BLaER1 treated with 17β-estradiol and CSF1 and Interleukin-3, amounts not matched to agents 10 nM and 100 nM (cell line): ENCODE results near the gene CBX3.
A peak's percentile ranks its signal among the peaks of the same experiment; 100 is the strongest.

Experiments
- H3K27ac ChIP-seq, 11 experiments: shearing (Covaris generic); formaldehyde crosslinking; 2 replicates each; pipeline ENCODE4 v1.8.1; 2022
- H3K27me3 ChIP-seq, 11 experiments: shearing (Covaris generic); formaldehyde crosslinking; 2 replicates each; pipeline ENCODE4 v1.8.1; 2022
- H3K36me3 ChIP-seq, 11 experiments: shearing (Covaris generic); formaldehyde crosslinking; 2 replicates each; pipeline ENCODE4 v1.8.1; 2022
- H3K4me1 ChIP-seq, 10 experiments: shearing (Covaris generic); formaldehyde crosslinking; 2 replicates each; pipeline ENCODE4 v1.8.1; 2022
- H3K4me2 ChIP-seq, 11 experiments: shearing (Covaris generic); formaldehyde crosslinking; 2 replicates each; pipeline ENCODE4 v1.8.1; 2022
- H3K4me3 ChIP-seq, 10 experiments: shearing (Covaris generic); formaldehyde crosslinking; 2 replicates each; pipeline ENCODE4 v1.8.1; 2022
- H3K9ac ChIP-seq, 11 experiments: shearing (Covaris generic); formaldehyde crosslinking; 2 replicates each; pipeline ENCODE4 v1.8.1; 2022
- H3K9me3 ChIP-seq, 11 experiments: shearing (Covaris generic); formaldehyde crosslinking; replicated peaks in 1 of 11; 2 replicates each; pipeline ENCODE4 v1.8.1; 2022
- H4K20me1 ChIP-seq, 11 experiments: shearing (Covaris generic); formaldehyde crosslinking; 2 replicates each; pipeline ENCODE4 v1.8.1; 2022
- Cebpa-rat ChIP-seq, 11 experiments: shearing (Covaris generic); IDR thresholded peaks; 2 replicates each; pipeline ENCODE4 v1.8.1; 2022

The CBX3 gene

DNA sequence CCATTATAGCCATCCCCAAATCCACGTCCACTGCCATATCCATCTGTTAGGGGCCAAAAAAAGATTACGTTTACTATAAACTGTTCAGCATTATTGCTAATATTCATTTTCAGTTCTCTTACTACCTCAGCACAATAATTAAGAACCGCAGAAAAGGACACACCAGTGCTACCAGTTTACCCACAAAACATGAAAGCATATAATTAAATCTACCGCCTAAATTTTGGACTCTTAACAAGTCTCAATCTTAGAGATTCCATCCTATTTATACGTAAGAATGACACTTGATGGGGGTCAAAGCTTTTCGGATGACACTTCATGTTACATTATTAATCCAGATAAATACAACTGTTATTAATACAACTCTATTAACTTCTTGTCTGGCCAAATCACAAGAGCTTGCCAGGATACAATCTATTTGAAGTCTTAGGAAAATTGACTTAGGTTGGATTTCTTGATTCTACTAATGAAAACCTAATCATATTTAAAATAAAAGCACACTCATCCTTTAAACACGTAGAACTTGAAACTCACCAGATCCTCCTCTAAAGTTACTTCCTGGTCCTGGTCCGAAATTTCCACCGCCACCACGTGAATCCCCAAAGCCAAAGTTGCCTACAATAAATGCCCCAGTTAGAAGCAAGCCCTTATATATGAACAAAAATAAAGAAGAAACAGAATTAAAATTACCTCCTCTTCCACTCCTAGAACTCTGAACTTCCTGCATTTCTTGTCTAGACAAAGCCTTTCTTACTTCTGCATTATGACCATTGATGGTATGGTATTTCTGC is 5.5 kb upstream of the CBX3 start:
- no peaks in the 10 kb centered on the region for H3K27me3 ChIP-seq
- H3K36me3 ChIP-seq: peaks cover 75 to 87% (median 84%) of the 10 kb centered on the region in 11 experiments
- peaks cover 47 to 61% (median 55%) of the 10 kb centered on the region in 10 experiments for H3K4me1 ChIP-seq
- H3K27ac ChIP-seq: peak overlapping the region in 6 of 11 experiments; percentile 2 to 99 (median 26); a peak in 7 of 22 replicates
- peaks cover 87 to 94% (median 94%) of the 10 kb centered on the region in 11 experiments for H4K20me1 ChIP-seq
- H3K9ac ChIP-seq: peak overlapping the region in 9 of 11 experiments; percentile 73 to 100 (median 99); a peak in 18 of 22 replicates
- H3K9me3 ChIP-seq: no peaks in the 10 kb centered on the region; a peak in 1 of 22 replicates
- peak overlapping the region; percentile 81 to 97 (median 87) for H3K4me2 ChIP-seq
- no peak for TF ChIP-seq Cebpa-rat (IDR thresholded peaks at IDR 0.05)
- H3K4me3 ChIP-seq: peak overlapping the region; percentile 84 to 98 (median 93); a peak in 18 of 20 replicates

DNA sequence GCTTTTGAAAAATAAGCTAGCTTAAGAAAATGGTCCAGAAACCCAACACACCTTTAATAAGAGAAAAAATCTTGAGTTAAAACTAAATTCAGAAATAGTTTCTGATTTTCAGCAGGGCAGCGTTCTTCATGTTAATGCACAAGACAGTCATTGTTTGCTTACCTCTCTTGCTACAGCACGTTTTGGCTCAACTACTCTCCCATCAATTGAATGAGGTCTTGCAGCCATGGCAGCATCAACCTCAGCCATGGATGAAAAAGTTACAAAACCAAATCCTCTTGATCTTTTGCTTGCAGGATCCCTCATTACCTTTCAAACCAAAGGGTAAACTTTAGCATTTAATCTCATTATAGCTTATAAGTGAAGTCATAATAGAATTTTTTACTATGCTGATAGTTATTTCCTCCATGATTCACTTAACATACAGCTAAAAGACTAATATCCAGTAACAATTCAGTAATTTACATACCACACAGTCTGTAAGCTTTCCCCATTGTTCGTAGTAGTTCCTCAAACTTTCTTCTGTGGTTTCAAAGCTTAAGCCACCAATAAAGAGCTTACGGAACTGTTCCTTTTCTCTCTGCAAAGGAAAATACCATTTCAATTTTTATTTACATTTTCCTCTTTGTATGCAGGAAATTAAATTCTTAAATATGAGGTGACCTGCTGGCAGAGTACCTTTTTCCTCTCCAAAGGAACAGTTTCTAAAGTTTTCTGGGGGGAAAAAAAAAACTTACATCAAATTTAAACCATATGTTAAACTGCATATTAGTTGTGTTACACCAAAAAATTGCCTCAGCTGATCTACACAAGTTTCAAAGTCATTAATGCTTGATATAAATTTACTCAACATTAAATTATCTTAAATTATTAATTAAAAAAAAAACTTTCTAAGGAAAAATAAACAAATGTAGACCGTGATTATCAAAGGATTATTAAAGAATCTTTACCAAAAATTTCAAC is 4.1 kb upstream of the CBX3 start:
- H3K4me3 ChIP-seq: peak overlapping the region; percentile 84 to 98 (median 93)
- TF ChIP-seq Cebpa-rat (IDR thresholded peaks at IDR 0.05): no peak
- peaks cover 45 to 51% (median 49%) of the 10 kb centered on the region in 10 experiments for H3K4me1 ChIP-seq
- peak overlapping the region in 10 of 11 experiments; percentile 9 to 100 (median 98); a peak in 18 of 22 replicates for H3K27ac ChIP-seq
- peak overlapping the region; percentile 60 to 100 (median 99); a peak in 21 of 22 replicates for H3K9ac ChIP-seq
- no peaks in the 10 kb centered on the region; a peak in 1 of 22 replicates for H3K9me3 ChIP-seq
- H4K20me1 ChIP-seq: peaks cover 74 to 83% (median 80%) of the 10 kb centered on the region in 11 experiments
- no peaks in the 10 kb centered on the region for H3K27me3 ChIP-seq
- peaks cover 62 to 73% (median 70%) of the 10 kb centered on the region in 11 experiments for H3K36me3 ChIP-seq
- H3K4me2 ChIP-seq: peak overlapping the region; percentile 81 to 97 (median 87)

DNA sequence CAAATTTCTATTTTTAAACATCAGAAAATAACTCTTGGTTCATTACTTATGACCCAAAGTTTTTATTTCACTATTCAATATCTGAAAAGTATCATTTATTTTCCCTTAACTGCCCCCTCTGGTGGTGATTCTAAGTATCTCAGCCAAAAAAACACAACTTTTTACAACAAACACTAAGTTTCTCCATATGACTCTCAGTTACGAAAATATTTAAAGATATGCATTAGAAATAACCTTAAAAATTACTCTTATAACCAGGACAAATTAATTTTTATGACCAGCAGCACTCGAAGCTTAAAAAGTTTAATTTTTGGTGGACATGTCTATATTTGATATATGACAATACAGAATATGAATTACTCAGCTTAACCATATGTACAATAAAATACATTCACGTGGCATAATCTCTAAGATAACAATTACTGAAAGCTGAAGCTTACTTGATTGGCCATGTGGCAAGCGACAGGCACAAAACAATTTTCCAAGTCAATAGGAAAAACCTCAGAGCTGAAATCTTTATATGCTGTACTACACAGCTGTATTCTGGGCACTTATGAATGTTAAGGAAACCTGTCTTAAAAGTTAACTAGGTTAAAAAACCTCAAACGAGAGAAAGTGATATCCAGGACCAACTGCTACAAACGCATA is 3.3 kb upstream of the CBX3 start:
- Histone ChIP-seq H3K4me3 (peak overlapping the region; percentile 84 to 98 (median 93)), H3K4me1 (peaks cover 37 to 44% (median 41%) of the 10 kb centered on the region in 10 experiments), H3K9me3 (no peaks in the 10 kb centered on the region; a peak in 1 of 22 replicates), H3K27me3 (no peaks in the 10 kb centered on the region), H4K20me1 (peaks cover 67 to 83% (median 79%) of the 10 kb centered on the region in 11 experiments), H3K27ac (peak overlapping the region; percentile 98 to 100 (median 100); a peak in 21 of 22 replicates), H3K4me2 (peak overlapping the region; percentile 56 to 97 (median 87)), H3K9ac (peak overlapping the region; percentile 98 to 100 (median 99)), H3K36me3 (peaks cover 53 to 70% (median 62%) of the 10 kb centered on the region in 11 experiments)
- no peak for TF ChIP-seq Cebpa-rat (IDR thresholded peaks at IDR 0.05)

DNA sequence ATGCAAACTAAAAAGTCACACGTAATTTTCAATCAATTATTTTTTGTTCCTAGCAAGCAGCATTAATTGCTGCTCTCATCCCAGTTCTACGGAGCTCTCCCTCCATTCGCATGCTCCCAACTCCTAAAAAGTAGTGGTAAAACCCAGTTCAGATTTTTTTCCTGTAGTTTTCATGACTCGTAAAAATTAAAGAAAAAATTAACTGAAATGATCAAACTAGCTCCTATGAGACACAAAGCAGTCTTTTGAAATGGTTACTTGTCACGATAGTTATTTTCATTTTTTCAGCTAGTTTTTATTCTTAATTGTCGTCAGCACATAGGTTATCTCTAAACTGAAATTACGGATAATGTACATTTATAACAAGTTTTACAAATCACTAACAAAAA is 2.8 kb upstream of the CBX3 start:
- Histone ChIP-seq H4K20me1 (peaks cover 67 to 83% (median 79%) of the 10 kb centered on the region in 11 experiments), H3K4me1 (peaks cover 32 to 44% (median 36%) of the 10 kb centered on the region in 10 experiments), H3K27me3 (no peaks in the 10 kb centered on the region), H3K4me3 (peak overlapping the region; percentile 84 to 98 (median 93)), H3K4me2 (peak overlapping the region; percentile 56 to 97 (median 87)), H3K36me3 (peaks cover 48 to 70% (median 59%) of the 10 kb centered on the region in 11 experiments), H3K27ac (peak overlapping the region; percentile 98 to 100 (median 100)), H3K9ac (peak overlapping the region; percentile 98 to 100 (median 99)), H3K9me3 (no peaks in the 10 kb centered on the region; a peak in 1 of 22 replicates)
- TF ChIP-seq Cebpa-rat (IDR thresholded peaks at IDR 0.05): no peak

DNA sequence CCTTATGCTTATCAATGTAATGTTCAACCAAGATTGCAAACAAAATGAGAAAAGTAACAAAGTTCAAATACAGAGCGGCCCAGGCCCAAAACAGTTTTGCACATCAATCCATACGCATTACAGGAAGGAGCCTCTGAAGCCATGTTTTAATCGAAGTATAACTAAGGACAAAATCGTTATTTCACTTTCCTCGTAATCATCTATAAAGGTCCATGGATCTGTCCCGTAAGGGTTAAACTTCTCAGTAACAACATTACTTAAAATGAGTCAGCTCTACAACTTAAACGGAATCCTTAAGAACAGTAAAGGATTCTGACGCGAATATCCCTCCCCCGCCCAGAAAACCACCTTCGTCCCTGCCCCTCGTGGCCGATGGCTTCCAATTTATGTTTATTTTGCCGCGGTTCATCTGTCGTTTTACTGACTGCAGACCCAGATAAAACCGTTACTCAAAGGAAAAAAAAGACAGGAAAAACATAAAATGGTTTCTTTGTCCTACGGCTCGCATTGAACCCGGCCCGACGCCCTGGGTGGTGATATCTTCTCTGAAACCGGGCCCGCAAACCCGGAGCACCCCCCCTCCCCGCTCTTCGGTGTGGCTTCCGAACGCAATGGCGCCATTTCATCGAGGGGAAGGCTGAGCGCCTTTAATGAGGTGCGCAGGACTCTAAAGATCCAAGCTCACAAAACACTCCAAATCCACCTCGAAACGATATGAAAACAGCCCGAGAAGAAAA is 2.1 kb upstream of the CBX3 start:
- peaks cover 28 to 44% (median 35%) of the 10 kb centered on the region in 10 experiments for H3K4me1 ChIP-seq
- H4K20me1 ChIP-seq: peaks cover 67 to 83% (median 79%) of the 10 kb centered on the region in 11 experiments

DNA sequence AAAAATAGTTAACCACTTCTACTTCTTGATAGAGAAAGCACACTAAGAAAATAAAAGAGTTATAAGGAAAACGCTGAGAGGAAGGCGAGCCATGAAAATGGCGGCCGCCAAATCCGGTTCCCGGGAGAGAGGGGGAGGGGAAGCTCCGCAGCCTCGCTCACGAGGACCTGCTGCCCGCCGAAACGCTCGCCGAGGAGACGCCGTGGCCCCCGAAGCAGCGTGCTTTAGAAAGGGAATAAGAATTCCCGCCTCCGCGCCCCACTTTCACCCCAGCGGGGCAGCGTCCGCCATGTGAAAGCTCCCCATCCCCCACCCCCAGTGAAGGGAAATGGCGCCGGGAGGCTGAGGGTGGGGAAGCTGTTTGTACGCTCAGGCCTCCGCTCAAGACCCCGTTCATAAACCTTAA is 1.5 kb upstream of the CBX3 start:
- Histone ChIP-seq H3K27ac (peak overlapping the region; percentile 98 to 100 (median 100)), H4K20me1 (peaks cover 67 to 83% (median 79%) of the 10 kb centered on the region in 11 experiments), H3K4me3 (peak overlapping the region; percentile 84 to 98 (median 93)), H3K36me3 (peaks cover 35 to 69% (median 56%) of the 10 kb centered on the region in 11 experiments), H3K9me3 (no peaks in the 10 kb centered on the region; a peak in 1 of 22 replicates), H3K9ac (peak overlapping the region; percentile 98 to 100 (median 99)), H3K27me3 (no peaks in the 10 kb centered on the region), H3K4me1 (peaks cover 28 to 44% (median 35%) of the 10 kb centered on the region in 10 experiments), H3K4me2 (no peak overlapping the region)
- no peak for TF ChIP-seq Cebpa-rat (IDR thresholded peaks at IDR 0.05)

More for the DNA sequence above, 2.1 kb upstream of the CBX3 start:
- Histone ChIP-seq H3K4me3 (peak overlapping the region; percentile 84 to 98 (median 93)), H3K27me3 (no peaks in the 10 kb centered on the region), H3K36me3 (peaks cover 41 to 70% (median 56%) of the 10 kb centered on the region in 11 experiments), H3K9ac (peak overlapping the region; percentile 98 to 100 (median 99)), H3K9me3 (no peaks in the 10 kb centered on the region; a peak in 1 of 22 replicates), H3K4me2 (peak overlapping the region; percentile 56 to 97 (median 87); a peak in 19 of 22 replicates), H3K27ac (peak overlapping the region; percentile 98 to 100 (median 100))
- no peak for TF ChIP-seq Cebpa-rat (IDR thresholded peaks at IDR 0.05)

DNA sequence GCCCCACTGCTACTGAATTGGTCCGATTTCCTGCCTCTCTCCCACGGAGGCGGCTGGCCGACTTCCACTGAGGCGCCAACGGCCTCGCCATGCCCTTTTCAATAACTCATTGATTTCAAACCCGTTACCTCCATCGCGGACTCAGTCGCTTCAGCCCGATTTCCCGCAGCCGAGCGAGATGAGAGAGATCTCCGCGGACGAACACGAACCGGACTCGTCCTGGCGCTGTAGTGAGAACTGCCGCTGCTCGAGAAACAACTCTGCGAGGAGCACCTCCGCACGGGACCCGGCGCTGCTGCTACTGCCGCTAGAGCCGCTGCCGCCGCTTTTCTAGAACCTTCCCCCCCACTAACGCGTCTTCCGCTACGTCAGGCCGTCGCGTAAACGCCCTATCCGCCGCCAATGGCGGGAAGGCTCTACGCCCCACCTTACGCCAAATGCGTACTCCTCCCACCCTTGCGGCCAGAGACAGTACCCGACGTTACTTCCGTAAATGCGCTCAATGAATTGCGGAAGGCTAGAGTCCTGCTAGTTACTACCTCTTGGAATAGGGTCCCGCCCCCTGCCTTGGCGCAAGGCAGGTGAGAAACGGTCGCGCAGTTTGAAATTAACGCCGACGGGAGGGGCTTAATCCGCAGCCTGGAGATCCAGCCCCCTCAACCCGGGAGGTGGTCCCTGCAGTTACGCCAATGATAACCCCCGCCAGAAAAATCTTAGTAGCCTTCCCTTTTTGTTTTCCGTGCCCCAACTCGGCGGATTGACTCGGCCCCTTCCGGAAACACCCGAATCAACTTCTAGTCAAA is 900 bp upstream of the CBX3 start, which contains the start of gene HNRNPA2B1:
Gene HNRNPA2B1, minus strand, starts transcription at position 303 of the 803 bp plus-strand sequence. Its CDS starts 169 bp downstream, at position 134.
- TF ChIP-seq Cebpa-rat (IDR thresholded peaks at IDR 0.05): no peak
- H3K4me2 ChIP-seq: peak within 1 kb of the TSS; percentile 56 to 98 (median 88); a peak in 21 of 22 replicates
- H3K27ac ChIP-seq: peak within 1 kb of the TSS; percentile 98 to 100 (median 100)
- H3K4me3 ChIP-seq: peak within 1 kb of the TSS; percentile 84 to 98 (median 93)
- peaks cover 32 to 69% (median 56%) of the 10 kb centered on the region in 11 experiments for H3K36me3 ChIP-seq
- peaks cover 67 to 83% (median 79%) of the 10 kb centered on the region in 11 experiments for H4K20me1 ChIP-seq
- H3K9ac ChIP-seq: peak within 1 kb of the TSS; percentile 98 to 100 (median 99)
- H3K9me3 ChIP-seq: no peaks in the 10 kb centered on the region; a peak in 1 of 22 replicates
- peaks cover 28 to 44% (median 35%) of the 10 kb centered on the region in 10 experiments for H3K4me1 ChIP-seq
- H3K27me3 ChIP-seq: no peaks in the 10 kb centered on the region
